A673 (cell line): ENCODE results near the gene SUFU. TPM values are rescaled to one million over a fixed set of nuclear protein-coding genes. Genes with fewer than 3 reads are reported as not detected.

Source experiments
- BruUV-seq: library from RNA; stranded (reverse); fragments of 400-500 nt; replicated peaks from 2 replicates; lab custom pipeline; 2021; lab: Mats Ljungman, UMichigan
- CTCF ChIA-PET: fragments of 300-600 bp; sonication (Branson Sonifier 250); formaldehyde crosslinking; loops from one replicate; lab custom pipeline; 2022; ENCODE audit warnings: antibody characterized with exemption; lab: Charles Lee
- POLR2A ChIA-PET: fragments of 300-600 bp; sonication (Branson Sonifier 250); formaldehyde crosslinking; loops from one replicate; lab custom pipeline; 2022; ENCODE audit warnings: antibody characterized with exemption; ENCODE audit not compliant: low non-redundant PET; lab: Charles Lee
- DNase-seq: peaks from one replicate; pipeline ENCODE4 v3.0.0-alpha.2; 2015; ENCODE audit warnings: low spot score
- H3K27ac ChIP-seq: fragments of 200-600 bp; sonication (generic); 2 replicates; pipeline ENCODE4 v1.5.1; 2016; ENCODE audit warnings: mixed run types, low read depth, mild to moderate bottlenecking, mixed read lengths, antibody characterized with exemption, low read length; ENCODE audit not compliant: poor library complexity, severe bottlenecking
- H3K27me3 ChIP-seq: fragments of 200-600 bp; sonication (generic); replicated peaks from 2 replicates; pipeline ENCODE4 v1.6.1; 2017; ENCODE audit warnings: mixed run types, low read depth, mild to moderate bottlenecking, mixed read lengths, antibody characterized with exemption, low read length; ENCODE audit not compliant: insufficient read depth, poor library complexity
- H3K36me3 ChIP-seq: fragments of 200-600 bp; sonication (generic); 2 replicates; pipeline ENCODE4 v1.6.1; 2016; ENCODE audit warnings: mixed run types, mild to moderate bottlenecking, mixed read lengths, antibody characterized with exemption, low read length; ENCODE audit not compliant: insufficient read depth, poor library complexity, severe bottlenecking
- H3K4me1 ChIP-seq: fragments of 200-600 bp; sonication (generic); 2 replicates; pipeline ENCODE4 v1.6.1; 2017; ENCODE audit warnings: mixed run types, mild to moderate bottlenecking, mixed read lengths, antibody characterized with exemption, low read length; ENCODE audit not compliant: insufficient read depth, poor library complexity, severe bottlenecking
- H3K4me3 ChIP-seq: fragments of 200-600 bp; sonication (generic); 2 replicates; pipeline ENCODE4 v1.5.1; 2016; ENCODE audit warnings: low read depth, mixed run types, mild to moderate bottlenecking, mixed read lengths, low read length; ENCODE audit not compliant: poor library complexity, severe bottlenecking
- H3K9me3 ChIP-seq: fragments of 200-600 bp; sonication (generic); 2 replicates; pipeline ENCODE4 v1.6.1; 2016; ENCODE audit warnings: mixed run types, low read depth, mild to moderate bottlenecking, mixed read lengths, antibody characterized with exemption, low read length; ENCODE audit not compliant: poor library complexity, severe bottlenecking
- EZH2 ChIP-seq: fragments of 200-600 bp; sonication (generic); IDR thresholded peaks from 2 replicates; pipeline ENCODE4 v1.6.1; 2017; ENCODE audit warnings: borderline replicate concordance, low read depth, mild to moderate bottlenecking, mixed read lengths, antibody characterized with exemption, low read length; ENCODE audit not compliant: poor library complexity, severe bottlenecking
- intact Hi-C: fragments of 100-400 bp; cut with micrococcal nuclease; formaldehyde crosslinking; loops from one replicate; pipeline ENCODE4 v1.10.0; 2022; ENCODE audit not compliant: unreplicated experiment
- total RNA-seq: library from RNA; stranded (reverse); gene quantifications from 2 replicates; pipeline ENCODE4 v1.2.3, GENCODE V29; 2021
- TF ChIP-seq, protein P1 (sequence below): fragments of 300-800, 200-600 bp; sonication (generic); conservative IDR thresholded peaks from 2 replicates; pipeline ENCODE4 v1.5.1; 2017; ENCODE audit warnings: low read depth, mild to moderate bottlenecking, antibody characterized with exemption, low read length, moderate library complexity, mixed read lengths

The SUFU gene
- total RNA-seq, 1 experiment from 2014 or later: 20.5 TPM

DNA sequence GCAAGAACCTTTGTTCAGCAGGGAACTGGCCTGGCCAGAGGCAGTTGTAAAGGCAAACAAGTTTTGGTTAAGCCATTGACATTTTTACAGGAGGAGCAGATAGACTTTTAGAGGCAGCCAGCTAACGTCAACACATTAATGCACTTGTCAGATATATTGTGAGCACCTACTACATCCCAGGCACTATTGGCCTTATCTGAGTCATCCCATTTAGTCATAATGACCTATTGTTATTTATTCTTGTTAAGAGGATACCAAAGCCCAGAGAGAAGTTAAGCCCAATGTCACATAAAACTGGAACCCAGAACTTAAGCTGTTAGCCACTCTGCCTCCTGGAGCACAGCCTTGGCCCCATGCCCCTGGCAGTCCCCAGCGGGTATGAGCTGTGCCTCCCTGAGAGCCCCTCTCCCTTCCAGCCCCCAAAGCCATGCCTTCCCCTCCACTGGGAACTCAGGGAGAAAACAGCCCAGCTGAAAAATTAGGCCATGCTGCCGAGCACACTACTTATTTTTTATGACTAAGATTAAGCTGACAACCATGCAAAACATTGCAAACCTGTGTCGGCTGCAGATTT, 107.8 kb downstream of the SUFU start:
- CTCF ChIA-PET: interaction anchor here (0.7 kb wide), 1 partner anchor 477 kb away, joined by 3 read pairs; no protein-coding TSS in a partner anchor
- peaks cover 5% of the 10 kb centered on the region for H3K36me3 ChIP-seq
- BruUV-seq: no TSS peak
- POLR2A ChIA-PET: interaction anchor here (0.6 kb wide), 1 partner anchor 21 kb away, joined by 3 read pairs; no protein-coding TSS in a partner anchor
- H3K9me3 ChIP-seq: no peaks in the 10 kb centered on the region
- no peaks in the 10 kb centered on the region for H3K27me3 ChIP-seq
- H3K4me1 ChIP-seq: no peaks in the 10 kb centered on the region
- intact Hi-C loops: no loop called here
- H3K4me3 ChIP-seq: no peak overlapping the region
- no peak overlapping the region for H3K27ac ChIP-seq
- DNase-seq: no peak
- TF ChIP-seq EZH2: no peak
- TF ChIP-seq, protein P1, sequence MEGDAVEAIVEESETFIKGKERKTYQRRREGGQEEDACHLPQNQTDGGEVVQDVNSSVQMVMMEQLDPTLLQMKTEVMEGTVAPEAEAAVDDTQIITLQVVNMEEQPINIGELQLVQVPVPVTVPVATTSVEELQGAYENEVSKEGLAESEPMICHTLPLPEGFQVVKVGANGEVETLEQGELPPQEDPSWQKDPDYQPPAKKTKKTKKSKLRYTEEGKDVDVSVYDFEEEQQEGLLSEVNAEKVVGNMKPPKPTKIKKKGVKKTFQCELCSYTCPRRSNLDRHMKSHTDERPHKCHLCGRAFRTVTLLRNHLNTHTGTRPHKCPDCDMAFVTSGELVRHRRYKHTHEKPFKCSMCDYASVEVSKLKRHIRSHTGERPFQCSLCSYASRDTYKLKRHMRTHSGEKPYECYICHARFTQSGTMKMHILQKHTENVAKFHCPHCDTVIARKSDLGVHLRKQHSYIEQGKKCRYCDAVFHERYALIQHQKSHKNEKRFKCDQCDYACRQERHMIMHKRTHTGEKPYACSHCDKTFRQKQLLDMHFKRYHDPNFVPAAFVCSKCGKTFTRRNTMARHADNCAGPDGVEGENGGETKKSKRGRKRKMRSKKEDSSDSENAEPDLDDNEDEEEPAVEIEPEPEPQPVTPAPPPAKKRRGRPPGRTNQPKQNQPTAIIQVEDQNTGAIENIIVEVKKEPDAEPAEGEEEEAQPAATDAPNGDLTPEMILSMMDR: no peak

GRCh38 chr10:102612964-102613275, 109.1 kb downstream of the SUFU start:
- CTCF ChIA-PET: no interaction called here
- peaks cover 5% of the 10 kb centered on the region for H3K36me3 ChIP-seq
- no peaks in the 10 kb centered on the region for H3K27me3 ChIP-seq
- no peaks in the 10 kb centered on the region for H3K9me3 ChIP-seq
- no peak for DNase-seq
- intact Hi-C loops: no loop called here
- TF ChIP-seq, protein P1: no peak
- no peak for TF ChIP-seq EZH2
- POLR2A ChIA-PET: no interaction called here
- H3K4me3 ChIP-seq: no peak overlapping the region
- no peak overlapping the region for H3K27ac ChIP-seq
- BruUV-seq: no TSS peak
- H3K4me1 ChIP-seq: no peaks in the 10 kb centered on the region

DNA sequence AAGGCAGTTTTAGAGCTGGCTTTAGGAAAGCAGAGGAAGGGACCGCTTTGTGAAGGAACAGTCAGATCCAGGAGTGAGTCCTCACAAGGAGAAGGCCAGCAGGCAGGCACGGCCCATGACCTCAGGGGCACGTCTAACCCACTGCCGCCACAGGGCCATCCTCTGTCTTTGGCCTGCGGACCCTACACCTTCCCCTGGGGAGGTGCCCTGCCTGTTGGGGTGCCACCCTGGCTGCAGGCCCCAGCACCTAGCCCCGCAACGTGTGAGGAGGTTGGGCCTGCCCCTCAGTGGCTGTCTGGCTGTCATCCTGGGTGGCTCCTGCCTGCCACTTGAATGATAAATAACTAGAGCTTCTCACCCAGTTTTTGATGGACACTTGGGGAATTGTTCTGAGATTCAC, 109.5 kb downstream of the SUFU start:
- POLR2A ChIA-PET: no interaction called here

DNA sequence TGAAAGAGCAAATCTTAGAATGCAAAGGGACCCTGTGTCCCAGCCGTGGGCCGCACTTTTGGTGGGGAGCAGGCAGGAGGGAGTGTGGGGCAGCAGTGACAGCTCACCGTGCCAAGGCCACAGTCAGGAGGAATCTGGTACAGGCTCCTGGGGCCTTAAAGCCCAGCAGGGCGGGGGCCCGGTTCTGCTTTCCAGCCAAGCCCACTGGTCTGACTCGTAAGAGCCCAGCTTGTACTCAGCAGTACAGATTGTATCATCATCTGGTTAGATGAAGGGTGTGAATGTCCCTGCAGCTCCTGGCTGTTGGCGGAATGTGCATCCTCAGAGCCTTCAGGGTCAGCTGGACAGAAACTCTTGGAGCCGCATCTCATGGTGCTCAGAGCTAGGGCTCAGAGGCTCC, 110.0 kb downstream of the SUFU start:
- Histone ChIP-seq H3K27me3 (no peaks in the 10 kb centered on the region), H3K36me3 (peaks cover 5% of the 10 kb centered on the region), H3K4me3 (no peak overlapping the region), H3K9me3 (no peaks in the 10 kb centered on the region), H3K27ac (no peak overlapping the region), H3K4me1 (no peaks in the 10 kb centered on the region)
- TF ChIP-seq, protein P1: no peak
- TF ChIP-seq EZH2: no peak
- DNase-seq: no peak
- ChIA-PET CTCF (no interaction called here), POLR2A (no interaction called here)
- intact Hi-C loops: no loop called here
- BruUV-seq: no TSS peak

More for the DNA sequence above, 109.5 kb downstream of the SUFU start:
- Histone ChIP-seq H3K4me1 (no peaks in the 10 kb centered on the region), H3K27ac (no peak overlapping the region), H3K36me3 (peaks cover 5% of the 10 kb centered on the region), H3K9me3 (no peaks in the 10 kb centered on the region), H3K27me3 (no peaks in the 10 kb centered on the region), H3K4me3 (no peak overlapping the region)
- TF ChIP-seq EZH2: no peak
- intact Hi-C loops: no loop called here
- DNase-seq: no peak
- BruUV-seq: no TSS peak
- CTCF ChIA-PET: no interaction called here
